Endothelial cell (in vitro differentiated cells): ENCODE measurements around the gene METRN. TPM values are rescaled to one million over a fixed set of nuclear protein-coding genes. Genes with fewer than 3 reads are reported as not detected.

Source experiments
- DNase-seq: peaks from one replicate; pipeline ENCODE4 v3.0.0; 2021; ENCODE audit warnings: low spot score
- H3K27ac Mint-ChIP-seq: one replicate; pipeline ENCODE4 v1.8.0; 2021; ENCODE audit warnings: mixed read lengths, inconsistent platforms; ENCODE audit not compliant: unreplicated experiment
- H3K27me3 Mint-ChIP-seq: one replicate; pipeline ENCODE4 v1.8.0; 2021; ENCODE audit warnings: mild to moderate bottlenecking, moderate library complexity, mixed read lengths, inconsistent platforms; ENCODE audit not compliant: unreplicated experiment
- H3K36me3 Mint-ChIP-seq: one replicate; pipeline ENCODE4 v1.8.0; 2021; ENCODE audit warnings: mild to moderate bottlenecking, low read depth, mixed read lengths, inconsistent platforms; ENCODE audit not compliant: unreplicated experiment
- H3K4me1 Mint-ChIP-seq: one replicate; pipeline ENCODE4 v1.8.0; 2021; ENCODE audit warnings: mild to moderate bottlenecking, mixed read lengths, inconsistent platforms; ENCODE audit not compliant: unreplicated experiment
- H3K4me3 Mint-ChIP-seq: one replicate; pipeline ENCODE4 v1.8.0; 2021; ENCODE audit warnings: mild to moderate bottlenecking, mixed read lengths, inconsistent platforms; ENCODE audit not compliant: unreplicated experiment
- H3K9me3 Mint-ChIP-seq: one replicate; pipeline ENCODE4 v1.8.0; 2021; ENCODE audit warnings: mixed read lengths, inconsistent platforms; ENCODE audit not compliant: unreplicated experiment
- CTCF ChIP-seq: fragments of 200-600 bp; sonication (generic); IDR thresholded peaks from one replicate; pipeline ENCODE4 v1.5.0; 2021; ENCODE audit warnings: antibody characterized with exemption; ENCODE audit not compliant: unreplicated experiment
- total RNA-seq: library from RNA; stranded (reverse); fragmentation: NEBNext Ultra II Directional; extraction: Animal tissue kit (Norgen Biotek cat#: 25700); gene quantifications from one replicate; pipeline ENCODE4 v1.2.1, GENCODE V29; 2021; ENCODE audit not compliant: unreplicated experiment

Gene METRN
- total RNA-seq, 1 donor from 2014 or later = 11.2 TPM

GRCh38 chr16:736936-737481 is 22.1 kb downstream of the METRN start:
- Mint-ChIP-seq H3K4me1 (peaks cover 23% of the 10 kb centered on the region), H3K4me3 (no peak overlapping the region), H3K36me3 (peaks cover 18% of the 10 kb centered on the region), H3K27ac (no peak overlapping the region), H3K9me3 (no peaks in the 10 kb centered on the region), H3K27me3 (peaks cover 8% of the 10 kb centered on the region)
- no peak for DNase-seq
- TF ChIP-seq CTCF = no peak

- Mint-ChIP-seq H3K36me3 (peaks cover 10% of the 10 kb centered on the region), H3K27ac (peak overlapping the region; percentile 36), H3K4me1 (peaks cover 23% of the 10 kb centered on the region), H3K27me3 (peaks cover 6% of the 10 kb centered on the region), H3K9me3 (no peaks in the 10 kb centered on the region), H3K4me3 (peak overlapping the region; percentile 85)
- DNase-seq = no peak
- TF ChIP-seq CTCF = no peak
Measured at GRCh38 chr16:739560-740458, 24.9 kb downstream of the METRN start.

GRCh38 chr16:740459-740763 is 25.5 kb downstream of the METRN start:
- Mint-ChIP-seq H3K36me3 (peaks cover 6% of the 10 kb centered on the region), H3K9me3 (no peaks in the 10 kb centered on the region), H3K4me1 (peaks cover 23% of the 10 kb centered on the region), H3K27ac (no peak overlapping the region), H3K27me3 (peaks cover 4% of the 10 kb centered on the region), H3K4me3 (peak overlapping the region; percentile 85)
- TF ChIP-seq CTCF = no peak
- DNase-seq = no peak

- peaks cover 3% of the 10 kb centered on the region for H3K36me3 Mint-ChIP-seq
- H3K4me1 Mint-ChIP-seq = peaks cover 23% of the 10 kb centered on the region
- peak within 1 kb of the TSS; percentile 74 for H3K27ac Mint-ChIP-seq
- peaks cover 3% of the 10 kb centered on the region for H3K27me3 Mint-ChIP-seq
- TF ChIP-seq CTCF = peak; percentile 97
- H3K9me3 Mint-ChIP-seq = no peaks in the 10 kb centered on the region
- peak within 1 kb of the TSS; percentile 88 for H3K4me3 Mint-ChIP-seq
- peak; percentile 96 for DNase-seq
Measured at GRCh38 chr16:740764-741505, 26.0 kb downstream of the METRN start, which contains the start of gene CIAO3. TSS of gene CIAO3 (minus strand) at chr16:740997. CDS start at chr16:740985, 12 bp downstream.
